SIG-M5 (cell line): ENCODE measurements around the gene TTF1.

Source experiments
- DNase-seq: peaks from one replicate; lab custom pipeline; 2025; lab: John Stamatoyannopoulos, UW

Gene TTF1

DNA sequence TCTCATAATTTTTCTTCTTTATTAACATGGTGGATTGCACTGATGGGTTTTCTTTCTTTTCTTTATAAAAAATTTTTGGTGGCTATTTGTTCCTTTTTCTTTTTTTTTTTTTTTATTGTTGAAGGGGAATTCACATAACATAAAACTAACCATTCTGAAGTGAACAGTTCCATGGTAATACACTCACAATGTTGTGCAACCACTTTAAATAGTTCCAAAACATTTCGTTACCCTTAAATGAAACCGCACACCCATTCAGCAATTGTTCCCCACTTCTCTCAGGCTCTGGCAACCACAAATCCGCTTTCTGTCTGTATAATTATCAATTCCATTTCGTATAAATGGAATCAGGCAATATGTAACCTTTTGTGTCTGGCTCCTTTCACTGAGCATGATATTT lies 40.2 kb downstream of the TTF1 start:
- DNase-seq = peak; percentile 12

DNA sequence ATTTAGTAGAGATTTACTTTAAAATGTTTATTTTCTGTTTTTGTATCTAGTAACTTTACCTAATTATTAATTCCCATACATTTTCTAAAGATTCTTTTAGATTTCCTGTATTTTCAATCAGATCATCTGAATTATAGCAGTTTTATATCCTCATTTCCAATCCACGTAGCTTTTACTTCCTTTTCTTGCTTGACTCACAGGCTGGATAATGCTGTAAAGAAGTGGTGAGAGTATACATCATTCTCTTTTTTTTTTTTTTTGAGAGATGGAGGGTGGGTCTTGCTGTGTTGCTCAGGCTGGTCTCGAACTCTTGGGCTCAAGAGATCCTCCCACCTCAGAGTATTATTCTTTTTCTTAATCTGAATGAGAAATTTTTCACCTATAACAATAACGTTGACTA lies 40.7 kb downstream of the TTF1 start:
- no peak for DNase-seq

DNA sequence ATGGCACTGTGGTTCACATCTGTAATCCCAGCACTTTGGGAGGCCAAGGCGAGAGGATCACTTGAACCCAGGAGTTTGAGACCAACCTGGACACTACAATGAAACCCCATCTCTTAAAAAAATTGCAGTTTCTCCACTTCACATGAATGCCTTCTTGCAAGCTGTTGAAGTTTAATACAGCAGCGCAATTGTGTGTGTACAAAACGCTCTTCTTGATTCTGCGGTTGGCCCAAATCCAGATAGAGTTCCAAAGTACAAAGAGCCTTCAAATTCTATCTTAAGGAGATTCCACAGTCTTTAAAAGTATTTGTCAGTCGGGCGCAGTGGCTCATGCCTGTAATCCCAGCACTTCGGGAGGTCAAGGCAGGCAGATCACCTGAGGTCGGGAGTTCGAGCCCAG lies 42.6 kb downstream of the TTF1 start:
- no peak for DNase-seq

DNA sequence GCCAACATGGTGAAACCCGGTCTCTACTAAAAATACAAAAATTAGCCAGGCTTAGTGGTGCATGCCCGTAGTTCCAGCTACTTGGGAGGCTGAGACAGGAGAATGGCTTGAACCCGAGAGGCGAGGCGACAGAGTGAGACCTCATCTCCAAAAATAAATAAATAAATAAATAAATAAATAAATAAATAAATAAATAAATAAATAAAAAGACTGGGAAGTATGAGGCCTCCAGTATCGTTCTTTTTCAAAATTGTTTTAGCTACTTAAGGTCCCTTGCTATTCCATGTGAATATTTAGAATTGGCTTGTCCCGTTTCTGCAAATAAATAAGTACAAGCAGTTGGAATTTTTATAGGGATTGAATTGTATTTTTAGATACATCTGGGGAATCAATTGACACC lies 48.9 kb downstream of the TTF1 start:
- no peak for DNase-seq

- no peak for DNase-seq
These were observed 50.2 kb downstream of the TTF1 start for GRCh38 chr9:132356324-132356924.

DNA sequence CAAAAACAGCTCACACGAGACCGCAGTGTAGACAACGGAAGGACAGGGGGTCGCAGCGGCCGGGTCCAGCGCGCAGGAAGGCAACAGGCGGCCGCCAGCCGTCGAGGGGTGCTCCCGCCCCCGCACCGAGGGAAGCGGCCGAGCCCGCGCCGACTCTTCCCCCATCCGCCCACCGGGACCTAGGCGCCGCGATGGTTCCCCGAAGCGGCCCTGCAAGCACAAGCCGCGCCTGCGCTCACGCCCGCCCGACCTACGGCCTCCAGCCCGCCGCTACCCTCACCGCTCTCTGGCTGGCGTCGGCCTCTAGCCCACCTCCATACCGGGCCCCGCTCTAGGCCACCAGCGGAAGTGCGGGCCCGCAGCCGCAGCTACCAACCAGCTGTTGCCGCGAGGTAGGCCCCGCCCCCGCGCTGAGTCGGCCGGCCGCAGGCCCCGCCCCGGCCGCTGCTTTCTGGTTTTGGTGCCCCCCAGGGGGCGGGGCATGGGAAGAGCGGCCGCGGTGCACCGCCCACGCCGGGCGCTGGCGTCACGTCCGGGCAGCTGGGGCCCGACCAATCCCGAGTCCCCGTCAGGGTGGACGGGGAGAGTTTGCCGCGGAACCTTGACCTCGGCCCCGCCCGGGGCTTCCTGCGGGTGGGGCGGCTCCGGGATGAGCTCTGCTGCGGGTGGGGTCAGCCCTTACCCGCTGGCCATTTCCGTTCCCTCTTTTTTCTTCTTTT lies 51.8 kb downstream of the TTF1 start, which contains the start of gene SETX:
SETX (minus strand) TSS at position 350 of the 719 bp plus-strand sequence. CDS start 5,558 bp downstream, outside the sequence.
- peak; percentile 69 for DNase-seq

DNA sequence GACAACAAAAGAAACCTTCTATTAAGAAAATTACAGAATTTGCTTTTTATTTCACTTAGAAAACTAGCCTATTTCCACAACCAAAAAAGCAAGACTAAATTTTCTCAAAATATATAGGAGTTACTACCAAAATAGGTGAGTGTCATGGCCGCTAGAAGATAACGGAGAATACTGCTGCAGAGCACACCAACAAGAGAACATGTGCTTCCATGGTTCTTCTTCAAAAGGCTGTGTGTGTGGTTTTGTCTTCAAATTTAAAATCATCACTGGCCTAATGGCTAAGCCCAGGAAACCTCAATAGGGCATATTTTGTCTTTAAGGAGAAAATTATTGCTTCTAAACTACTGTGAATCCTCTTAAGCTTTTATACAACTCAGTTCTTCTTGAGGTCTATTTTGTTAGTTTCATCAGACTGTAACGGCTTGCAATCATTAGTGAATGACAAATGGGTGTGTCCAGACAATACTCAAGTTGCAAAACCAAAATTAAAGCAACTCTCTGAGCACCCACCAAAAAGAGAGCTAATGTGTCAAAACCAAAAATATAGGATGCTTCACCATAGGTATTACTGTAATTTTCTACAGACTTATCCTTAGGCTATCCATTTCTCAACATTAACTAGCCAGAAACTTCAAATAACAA lies 55.1 kb downstream of the TTF1 start:
- DNase-seq = peak; percentile 8

DNA sequence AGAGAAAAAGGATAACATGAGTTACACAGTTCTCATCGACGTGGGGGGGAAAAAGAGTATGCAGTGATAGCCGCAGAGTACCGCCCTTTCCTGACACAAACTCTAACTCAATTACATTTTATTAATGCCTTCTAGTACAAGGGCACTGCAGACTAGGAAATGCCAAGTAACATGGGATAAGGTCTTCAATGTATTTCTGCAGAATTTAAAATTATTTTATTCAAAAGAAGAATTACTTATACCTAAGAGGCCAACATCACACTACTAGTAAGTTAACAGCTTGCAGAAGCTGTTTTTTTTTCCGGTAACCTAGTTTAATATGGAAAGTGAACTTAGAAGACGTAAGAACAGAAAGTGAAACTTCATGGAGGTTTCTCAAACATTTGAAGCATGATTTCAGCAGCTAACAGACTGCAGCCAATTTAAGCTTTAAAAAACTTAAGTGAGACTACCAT lies 55.8 kb downstream of the TTF1 start:
- DNase-seq = no peak

DNA sequence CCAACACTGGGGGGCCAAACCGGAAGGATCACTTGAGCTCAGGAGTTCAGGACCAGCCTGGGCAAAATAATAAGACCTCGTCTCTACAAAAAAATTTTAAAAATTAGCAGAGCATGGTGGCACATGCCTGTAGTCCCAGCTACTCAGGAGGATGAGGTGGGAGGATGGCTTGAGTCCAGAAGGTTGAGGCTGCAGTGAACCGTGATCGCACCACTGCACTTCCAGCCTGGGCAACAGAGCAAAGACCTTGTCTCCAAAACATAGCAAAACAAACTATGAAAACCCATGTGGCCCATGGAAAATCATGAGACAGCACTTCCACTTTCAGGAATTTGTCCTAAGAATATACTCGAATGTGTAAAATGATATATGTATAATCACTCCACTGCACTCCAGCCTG lies 58.0 kb downstream of the TTF1 start:
- DNase-seq = no peak

- no peak for DNase-seq
These were observed 60.5 kb downstream of the TTF1 start for GRCh38 chr9:132346177-132346576.

- DNase-seq = no peak
These were observed 65.3 kb downstream of the TTF1 start for GRCh38 chr9:132341177-132341840.

- no peak for DNase-seq
These were observed 72.3 kb downstream of the TTF1 start for GRCh38 chr9:132334364-132334763.

GRCh38 chr9:132333556-132333955 lies 73.1 kb downstream of the TTF1 start:
- no peak for DNase-seq

DNA sequence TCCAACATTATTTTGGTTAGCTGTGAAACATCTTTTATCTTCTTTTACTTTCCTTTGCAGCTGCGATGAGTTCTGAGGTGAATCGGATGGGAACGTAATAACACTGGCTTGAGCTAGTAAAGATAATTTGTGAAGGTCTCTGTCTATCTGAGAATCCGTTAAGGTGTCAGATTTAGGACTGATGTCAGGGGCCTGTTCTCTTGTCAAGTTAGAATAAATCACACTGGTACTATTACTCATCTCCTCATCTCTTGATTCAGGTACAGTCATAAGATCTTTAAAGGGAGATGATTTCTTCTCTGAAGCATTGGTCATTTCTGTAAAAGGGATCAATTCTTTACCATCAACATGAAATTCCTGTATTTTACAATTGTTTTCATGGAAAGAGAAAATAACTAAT lies 78.1 kb downstream of the TTF1 start:
- DNase-seq = no peak

- DNase-seq = no peak
These were observed 79.1 kb downstream of the TTF1 start for GRCh38 chr9:132327537-132327936.
